ENCODE data around the gene CCDC154. TPM values are rescaled to one million over a fixed set of nuclear protein-coding genes. Genes with fewer than 3 reads are reported as not detected.

The CCDC154 gene
- total and polyA plus RNA-seq, 2 experiments from 2014 or later = 0.18 TPM; not detected in 1

GRCh38 chr16:1432388-1433262, 11.7 kb downstream of the CCDC154 start:
- H3K9me2 ChIP-seq (ENCODE audit: insufficient read depth) = no peaks in the 10 kb centered on the region
- no peak overlapping the region for H3K4me2 ChIP-seq (ENCODE audit: unreplicated experiment)
- H3K27me3 ChIP-seq (replicated peaks; ENCODE audit: insufficient read depth) = no peaks in the 10 kb centered on the region
- in situ Hi-C loops (cut with MboI) = no loop called here
- no peaks in the 10 kb centered on the region for H3K79me2 ChIP-seq (ENCODE audit: insufficient read depth)
- no peaks in the 10 kb centered on the region for H3F3A ChIP-seq (ENCODE audit: insufficient read depth)
- 79 to 88% methylated on average over 42 to 63 of the region's 63 CpGs for WGBS, 2 experiments (ENCODE audit: low coverage in 1 of 2, low lambda C conversion rate in 2 of 2, missing lambda C conversion rate in 2 of 2)
- no peaks in the 10 kb centered on the region for H3K4me1 ChIP-seq (ENCODE audit: insufficient read depth)
- TF ChIP-seq EZH2phosphoT487 (IDR thresholded peaks at IDR 0.05; ENCODE audit: insufficient read depth, low read depth) (no peak), EZH2 (IDR thresholded peaks at IDR 0.05; ENCODE audit: insufficient read depth, poor library complexity, severe bottlenecking) (no peak)
- no peaks in the 10 kb centered on the region for H4K20me1 ChIP-seq (ENCODE audit: insufficient read depth)
- no peak overlapping the region for H3K4me3 ChIP-seq
- no peaks in the 10 kb centered on the region for H3K9me3 ChIP-seq (ENCODE audit: low read depth)
- no peak overlapping the region for H3K9ac ChIP-seq
- no peak overlapping the region for H2AFZ ChIP-seq
- H3K36me3 ChIP-seq (ENCODE audit: low read depth) = no peaks in the 10 kb centered on the region
- no peak for DNase-seq
- no peak overlapping the region for H3K27ac ChIP-seq

GRCh38 chr16:1431497-1432270, 12.7 kb downstream of the CCDC154 start:
- Histone ChIP-seq H3K4me3 (no peak overlapping the region), H3K27ac (no peak overlapping the region), H4K20me1 (ENCODE audit: insufficient read depth) (no peaks in the 10 kb centered on the region), H3K4me2 (ENCODE audit: unreplicated experiment) (no peak overlapping the region), H3K4me1 (ENCODE audit: insufficient read depth) (no peaks in the 10 kb centered on the region), H3K36me3 (ENCODE audit: low read depth) (no peaks in the 10 kb centered on the region), H3K27me3 (replicated peaks; ENCODE audit: insufficient read depth) (no peaks in the 10 kb centered on the region), H2AFZ (no peak overlapping the region), H3K79me2 (ENCODE audit: insufficient read depth) (no peaks in the 10 kb centered on the region), H3K9me2 (ENCODE audit: insufficient read depth) (no peaks in the 10 kb centered on the region), H3F3A (ENCODE audit: insufficient read depth) (no peaks in the 10 kb centered on the region), H3K9ac (no peak overlapping the region), H3K9me3 (ENCODE audit: low read depth) (no peaks in the 10 kb centered on the region)
- 56 to 66% methylated on average over 16 to 20 of the region's 20 CpGs for WGBS, 2 experiments (ENCODE audit: low coverage in 1 of 2, low lambda C conversion rate in 2 of 2, missing lambda C conversion rate in 2 of 2)
- no peak for DNase-seq
- in situ Hi-C loops (cut with MboI) = no loop called here
- TF ChIP-seq EZH2 (IDR thresholded peaks at IDR 0.05; ENCODE audit: insufficient read depth, poor library complexity, severe bottlenecking) = no peak

GRCh38 chr16:1430759-1431496, 13.4 kb downstream of the CCDC154 start, which contains the start of gene PERCC1:
Gene PERCC1, plus strand, starts transcription at chr16:1431078. Its CDS starts 1,516 bp downstream, at chr16:1432594.
- H3K79me2 ChIP-seq (ENCODE audit: insufficient read depth) = no peaks in the 10 kb centered on the region
- H3F3A ChIP-seq (ENCODE audit: insufficient read depth) = no peaks in the 10 kb centered on the region
- no peaks in the 10 kb centered on the region for H3K4me1 ChIP-seq (ENCODE audit: insufficient read depth)
- H3K36me3 ChIP-seq (ENCODE audit: low read depth) = no peaks in the 10 kb centered on the region
- no peak within 1 kb of the TSS for H3K4me2 ChIP-seq (ENCODE audit: unreplicated experiment)
- TF ChIP-seq EZH2phosphoT487 (IDR thresholded peaks at IDR 0.05; ENCODE audit: insufficient read depth, low read depth) (no peak), EZH2 (IDR thresholded peaks at IDR 0.05; ENCODE audit: insufficient read depth, poor library complexity, severe bottlenecking) (no peak)
- H3K9me3 ChIP-seq (ENCODE audit: low read depth) = no peaks in the 10 kb centered on the region
- H3K9ac ChIP-seq = no peak within 1 kb of the TSS
- H3K27me3 ChIP-seq (replicated peaks; ENCODE audit: insufficient read depth) = no peaks in the 10 kb centered on the region
- no peaks in the 10 kb centered on the region for H4K20me1 ChIP-seq (ENCODE audit: insufficient read depth)
- H3K4me3 ChIP-seq = no peak within 1 kb of the TSS
- no peak within 1 kb of the TSS for H2AFZ ChIP-seq
- in situ Hi-C loops (cut with MboI) = no loop called here
- no peak for DNase-seq
- WGBS, 2 experiments (ENCODE audit: low coverage in 1 of 2, low lambda C conversion rate in 2 of 2, missing lambda C conversion rate in 2 of 2) = 65 to 71% methylated on average over 28 to 32 of the region's 35 CpGs
- H3K27ac ChIP-seq = no peak within 1 kb of the TSS
- no peaks in the 10 kb centered on the region for H3K9me2 ChIP-seq (ENCODE audit: insufficient read depth)

GRCh38 chr16:1430214-1430758, 14.1 kb downstream of the CCDC154 start:
- no peaks in the 10 kb centered on the region for H3K27me3 ChIP-seq (replicated peaks; ENCODE audit: insufficient read depth)
- no peak overlapping the region for H3K27ac ChIP-seq
- in situ Hi-C loops (cut with MboI) = no loop called here
- no peak for DNase-seq
- H4K20me1 ChIP-seq (ENCODE audit: insufficient read depth) = no peaks in the 10 kb centered on the region
- no peak overlapping the region for H3K4me2 ChIP-seq (ENCODE audit: unreplicated experiment)
- no peaks in the 10 kb centered on the region for H3F3A ChIP-seq (ENCODE audit: insufficient read depth)
- H3K9ac ChIP-seq = no peak overlapping the region
- H3K36me3 ChIP-seq (ENCODE audit: low read depth) = no peaks in the 10 kb centered on the region
- no peaks in the 10 kb centered on the region for H3K79me2 ChIP-seq (ENCODE audit: insufficient read depth)
- no peaks in the 10 kb centered on the region for H3K4me1 ChIP-seq (ENCODE audit: insufficient read depth)
- TF ChIP-seq EZH2 (IDR thresholded peaks at IDR 0.05; ENCODE audit: insufficient read depth, poor library complexity, severe bottlenecking) (no peak), EZH2phosphoT487 (IDR thresholded peaks at IDR 0.05; ENCODE audit: insufficient read depth, low read depth) (no peak)
- H3K4me3 ChIP-seq = no peak overlapping the region
- no peaks in the 10 kb centered on the region for H3K9me3 ChIP-seq (ENCODE audit: low read depth)
- WGBS, 2 experiments (ENCODE audit: low coverage in 1 of 2, low lambda C conversion rate in 2 of 2, missing lambda C conversion rate in 2 of 2) = 60 to 72% methylated on average over 11 to 14 of the region's 14 CpGs
- H3K9me2 ChIP-seq (ENCODE audit: insufficient read depth) = no peaks in the 10 kb centered on the region
- no peak overlapping the region for H2AFZ ChIP-seq
